Measurements from ENCODE around the gene UTRN.

The UTRN gene

DNA sequence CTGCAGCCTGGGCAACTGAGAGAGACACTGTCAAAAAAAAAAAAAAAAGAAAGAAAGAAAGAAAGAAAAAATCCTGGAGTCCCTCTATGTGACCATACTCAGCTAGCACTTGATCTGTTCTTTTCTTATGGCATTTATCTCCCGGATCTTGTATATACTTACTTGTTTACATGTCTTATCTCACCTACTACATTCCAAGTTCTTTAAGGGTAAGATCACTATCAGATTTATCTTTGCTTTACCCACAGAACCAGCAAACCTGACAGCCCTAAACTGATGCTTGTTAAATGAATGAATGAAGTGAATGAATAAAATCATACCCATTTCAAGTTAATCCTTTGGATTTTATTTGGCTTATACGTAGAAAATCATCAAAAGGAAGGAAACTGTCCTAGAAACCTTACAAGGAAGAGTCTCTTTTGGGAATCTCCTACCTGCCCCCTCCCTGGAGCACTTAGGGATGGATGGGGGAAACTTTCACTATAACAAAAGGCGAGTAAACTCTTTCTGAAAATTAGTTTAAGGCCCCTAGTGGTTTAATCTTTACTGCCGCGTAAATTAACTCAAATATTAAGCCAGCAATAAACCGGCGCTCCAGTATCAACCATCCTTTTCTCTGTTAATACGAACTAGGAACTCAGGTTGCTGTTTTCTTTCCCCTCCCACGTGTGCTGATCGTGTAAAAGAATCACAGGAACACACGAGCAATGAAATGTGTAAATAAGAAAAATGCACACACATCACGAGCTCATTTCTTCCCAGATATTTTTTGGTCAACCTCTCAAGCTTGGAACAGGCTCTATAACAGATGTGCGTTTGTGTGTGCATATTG is 1.3 kb upstream of the UTRN start:
- DNase-seq = peak; percentile 39

DNA sequence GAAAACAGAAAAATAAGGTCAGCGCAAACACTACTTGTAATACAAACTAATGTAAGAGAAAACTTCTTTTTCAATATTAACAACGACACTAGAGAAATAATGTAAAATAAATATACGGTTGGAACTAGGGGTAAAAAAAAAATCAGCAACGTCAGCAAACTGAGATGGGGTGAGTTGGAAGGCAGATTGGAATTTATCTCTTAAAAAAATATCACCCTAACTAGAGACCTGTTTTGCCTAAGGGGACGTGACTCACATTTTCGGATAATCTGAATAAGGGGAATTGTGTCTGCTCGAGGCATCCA is 705 bp upstream of the UTRN start:
- DNase-seq = peak; percentile 67

DNA sequence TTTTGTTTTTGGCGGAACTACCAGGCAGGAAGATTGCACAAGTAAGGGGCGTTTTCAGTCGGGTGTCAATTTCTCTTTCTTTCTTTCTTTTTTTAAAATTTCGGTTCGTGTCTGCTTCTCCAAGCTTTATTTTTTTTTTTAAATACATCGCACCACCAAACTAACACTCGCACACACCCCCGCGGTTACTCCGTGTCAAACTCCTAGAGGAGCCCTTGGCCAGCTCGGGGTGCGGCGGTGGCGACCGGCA is 338 bp downstream of the UTRN start:
- DNase-seq = no peak

DNA sequence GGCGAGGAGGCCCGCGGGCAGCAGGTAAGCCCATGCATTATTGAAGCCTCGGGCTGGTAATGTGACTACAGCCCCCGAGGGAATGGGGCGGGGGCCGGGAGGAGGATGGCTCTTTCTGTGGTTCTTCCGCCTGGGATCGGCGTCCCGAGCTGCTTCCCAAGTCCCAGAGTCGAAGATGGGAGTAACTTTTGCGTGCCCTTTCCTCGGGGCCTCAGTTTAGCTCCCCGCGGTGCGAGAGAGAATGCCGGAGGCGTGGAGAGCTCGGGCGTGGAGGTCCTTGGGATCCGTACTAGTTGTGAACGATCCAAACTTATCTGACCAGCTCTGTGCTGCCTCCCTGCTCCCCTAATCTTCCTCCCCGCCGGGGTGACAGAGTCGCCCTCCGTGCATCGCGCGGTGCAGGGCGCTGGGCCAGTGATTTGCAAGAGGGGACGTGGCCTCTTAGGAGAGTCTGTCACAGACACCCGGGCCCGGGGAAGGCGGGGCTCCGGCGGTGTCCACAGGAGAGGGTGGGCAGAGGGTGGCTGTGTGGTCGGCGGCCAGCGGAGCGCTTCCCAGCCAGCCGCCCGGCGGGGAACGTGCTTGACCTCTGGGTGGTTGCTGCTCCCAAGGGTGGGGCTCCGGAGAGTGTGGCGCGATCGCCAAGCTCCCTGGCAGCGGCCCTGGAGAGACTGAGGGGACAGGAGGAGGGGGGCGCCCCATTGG is 815 bp downstream of the UTRN start:
- DNase-seq = peak; percentile 46

DNA sequence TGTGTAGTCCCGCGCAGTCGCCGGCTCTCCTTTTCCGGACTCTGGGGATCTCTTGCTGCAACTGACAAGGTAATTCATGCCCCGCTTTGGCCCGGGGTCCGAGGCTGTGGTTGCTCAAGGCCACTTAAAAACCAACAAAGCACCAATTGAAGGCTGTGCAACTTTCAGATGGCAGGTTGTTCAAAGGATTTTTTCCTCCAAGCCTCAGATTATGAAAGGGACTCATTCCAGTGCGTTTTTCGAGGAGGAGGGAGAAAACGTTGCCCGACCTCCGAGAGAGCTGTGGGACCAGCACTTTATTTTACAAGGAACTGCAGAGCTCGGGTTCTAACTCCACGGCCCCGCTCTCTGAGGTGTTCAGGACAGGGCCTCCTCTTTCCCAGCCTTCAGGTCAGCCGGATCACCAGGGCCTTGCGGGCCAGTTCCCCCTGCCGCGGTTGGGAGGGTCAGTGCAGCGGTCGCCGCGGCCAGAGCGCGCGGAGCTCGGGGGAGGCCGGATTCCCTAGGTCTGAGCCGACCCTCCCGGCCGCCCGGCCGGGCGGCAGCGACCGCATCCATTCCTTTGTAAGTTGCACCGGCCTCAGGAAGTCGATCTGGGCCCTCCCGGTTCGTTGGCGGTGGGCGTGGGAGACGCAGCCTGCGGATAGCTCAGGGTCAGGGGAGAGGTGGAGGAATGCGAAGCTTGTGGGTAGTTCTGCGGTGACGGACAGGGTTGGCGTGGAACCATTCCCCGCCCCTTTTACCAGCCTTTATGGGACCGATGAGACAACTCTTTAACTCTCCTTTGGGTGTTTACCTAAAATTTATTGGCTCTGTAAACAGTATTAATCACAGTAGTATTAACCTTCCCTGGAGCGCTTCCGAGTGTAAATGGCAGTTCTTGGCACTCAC is 1.6 kb downstream of the UTRN start:
- peak; percentile 83 for DNase-seq

DNA sequence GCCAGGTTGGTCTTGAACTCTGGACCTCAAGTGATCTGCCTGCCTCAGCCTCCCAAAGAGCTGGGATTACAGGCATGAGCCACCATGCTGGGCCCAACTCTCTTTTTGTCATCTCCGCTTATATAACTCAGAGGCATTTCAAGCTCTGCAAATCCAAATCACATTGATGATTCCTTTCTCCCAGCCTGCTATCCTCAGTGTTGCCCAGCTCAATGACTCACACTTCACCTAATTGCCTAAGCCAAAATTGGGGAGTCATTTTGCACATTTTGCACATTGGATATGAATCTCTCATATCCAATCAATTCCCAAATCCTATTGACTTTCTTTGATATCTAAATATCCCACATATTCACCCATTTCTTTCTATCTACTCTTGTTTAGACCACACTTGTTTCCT is 3.9 kb downstream of the UTRN start:
- peak; percentile 19 for DNase-seq

DNA sequence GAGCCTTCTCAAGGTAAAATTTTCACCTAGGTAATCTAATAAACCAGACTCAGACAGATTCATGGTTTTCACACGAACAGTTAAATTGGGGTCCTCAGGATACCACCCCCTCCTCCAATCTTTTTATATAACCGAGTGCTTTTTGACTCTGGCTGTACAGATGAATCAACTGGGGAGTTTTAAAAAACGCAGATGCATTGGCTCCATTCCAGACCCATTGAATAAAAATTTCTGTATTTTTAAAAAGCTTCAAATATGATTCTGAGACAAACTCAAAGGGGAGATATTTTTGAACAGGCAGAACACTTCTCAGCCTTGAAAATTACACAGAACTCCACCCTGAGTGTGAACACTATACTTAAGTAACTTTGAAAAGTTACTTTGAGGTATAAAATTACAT is 7.2 kb downstream of the UTRN start:
- no peak for DNase-seq

DNA sequence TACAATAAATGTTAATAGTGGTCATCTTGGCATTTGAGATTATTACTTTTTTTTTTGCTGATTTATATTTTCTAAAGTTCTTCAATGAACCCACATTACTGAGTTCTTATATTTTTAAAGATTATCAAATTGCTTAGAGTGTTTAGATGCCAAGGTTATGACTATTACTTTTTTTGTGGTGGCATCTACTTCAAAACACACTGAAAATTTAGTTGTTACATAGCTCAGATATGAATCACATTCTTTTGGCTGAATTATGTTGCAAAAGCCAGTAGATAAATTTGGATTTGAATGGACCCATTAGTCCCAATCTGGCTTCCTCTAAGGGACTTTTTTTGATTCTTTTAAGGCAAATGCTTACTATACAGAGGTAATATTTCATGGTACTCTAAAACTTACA is 8.9 kb downstream of the UTRN start:
- peak; percentile 93 for DNase-seq

DNA sequence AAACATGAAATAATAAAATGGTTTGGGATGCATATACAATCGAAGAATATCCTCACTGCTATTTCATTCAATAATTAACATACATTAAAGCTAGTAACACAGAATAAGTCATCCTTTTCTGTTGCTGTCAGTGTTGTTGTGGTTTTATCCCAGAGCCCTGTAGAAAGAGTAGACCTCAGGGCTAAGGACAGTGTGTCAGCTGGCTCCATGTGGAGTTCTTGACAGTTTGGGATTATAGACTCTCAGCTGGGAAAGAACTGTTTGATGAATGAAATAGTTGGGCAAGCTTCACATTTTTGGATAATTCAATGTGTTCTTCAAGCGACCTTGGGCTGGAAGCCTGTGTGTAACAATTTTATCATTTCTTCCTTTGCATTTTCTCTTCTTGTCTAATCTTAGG is 10.1 kb downstream of the UTRN start:
- DNase-seq = peak; percentile 42

DNA sequence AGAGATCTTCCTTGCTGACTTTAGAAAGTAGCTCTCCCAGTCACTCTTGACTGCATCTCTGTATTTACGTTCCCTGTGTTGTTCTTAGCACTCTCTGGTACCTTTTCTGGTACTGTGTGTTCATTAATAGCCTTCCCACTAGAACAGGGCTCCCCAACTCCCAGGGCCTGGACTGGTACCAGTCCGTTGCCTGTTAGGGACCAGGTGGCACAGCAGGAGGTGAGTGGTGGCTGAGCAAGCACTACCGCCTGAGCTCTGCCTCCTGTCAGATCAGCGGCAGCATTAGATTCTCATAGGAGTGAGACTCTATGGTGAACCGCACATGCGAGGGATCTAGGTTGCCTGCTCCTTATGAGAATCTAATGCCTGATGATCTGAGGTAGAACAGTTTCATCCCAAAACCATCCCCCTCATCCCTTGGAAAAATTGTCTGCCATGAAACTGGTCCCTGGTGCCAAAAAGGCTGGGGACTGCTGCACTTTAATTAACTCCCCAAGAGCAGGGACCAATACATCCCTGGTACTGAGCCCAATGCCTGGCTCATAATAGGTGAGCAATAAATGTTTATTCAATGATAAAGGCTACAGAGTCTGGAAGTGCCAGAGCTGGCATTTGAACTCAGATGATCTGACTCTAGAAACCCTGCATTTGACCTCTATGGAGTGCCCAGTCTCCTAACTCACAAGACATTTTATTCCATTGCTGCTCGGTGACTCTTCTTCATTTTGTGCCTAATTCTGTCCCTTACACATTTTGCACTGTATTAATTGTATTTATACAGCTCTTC is 11.0 kb downstream of the UTRN start:
- no peak for DNase-seq

DNA sequence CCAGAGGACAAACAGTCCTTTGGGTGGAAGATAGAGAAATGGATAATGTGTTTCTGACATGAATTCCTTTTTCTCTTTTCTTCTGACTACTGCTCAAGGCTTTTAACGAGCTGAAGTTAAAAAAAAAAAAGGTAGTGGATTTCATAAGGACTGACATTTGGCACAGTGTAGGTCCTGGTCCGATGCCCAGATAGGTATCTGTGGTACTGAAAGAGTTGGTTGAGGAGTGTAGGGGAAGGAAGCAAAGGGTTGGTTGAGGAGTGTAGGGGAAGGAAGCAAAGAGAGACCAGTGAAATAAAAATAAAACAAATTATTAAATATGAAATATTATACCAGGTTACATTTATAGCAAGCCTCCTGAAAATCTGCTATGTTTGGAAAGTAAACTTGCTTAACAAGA is 11.8 kb downstream of the UTRN start:
- DNase-seq = no peak

DNA sequence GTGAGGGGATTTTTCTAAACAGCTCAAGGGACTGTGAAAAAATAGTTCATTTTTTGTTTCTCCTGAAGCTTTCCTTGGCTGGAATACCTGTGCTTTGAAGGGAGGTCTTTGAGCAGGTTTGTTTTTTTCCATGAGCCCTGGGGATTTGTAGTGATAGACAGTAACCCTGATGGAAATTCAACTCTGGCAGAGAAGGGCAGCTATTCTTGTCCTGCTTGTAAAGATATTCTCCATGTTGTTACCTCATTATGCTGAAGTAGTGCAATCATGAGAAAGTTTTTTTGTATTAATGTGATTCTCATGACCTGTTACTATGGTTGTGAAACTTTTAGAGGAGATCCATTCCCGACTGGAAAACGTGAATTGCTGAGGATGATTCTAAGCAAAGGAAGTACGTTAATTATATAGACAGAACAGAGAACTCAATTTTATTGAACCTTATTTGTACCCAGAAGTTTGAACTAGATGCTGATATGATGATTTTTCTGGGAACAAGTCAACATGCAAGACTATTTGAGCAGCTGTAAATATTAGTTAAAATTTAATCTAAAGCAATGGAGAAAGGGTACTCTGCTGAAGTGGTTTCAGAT is 12.5 kb downstream of the UTRN start:
- no peak for DNase-seq

DNA sequence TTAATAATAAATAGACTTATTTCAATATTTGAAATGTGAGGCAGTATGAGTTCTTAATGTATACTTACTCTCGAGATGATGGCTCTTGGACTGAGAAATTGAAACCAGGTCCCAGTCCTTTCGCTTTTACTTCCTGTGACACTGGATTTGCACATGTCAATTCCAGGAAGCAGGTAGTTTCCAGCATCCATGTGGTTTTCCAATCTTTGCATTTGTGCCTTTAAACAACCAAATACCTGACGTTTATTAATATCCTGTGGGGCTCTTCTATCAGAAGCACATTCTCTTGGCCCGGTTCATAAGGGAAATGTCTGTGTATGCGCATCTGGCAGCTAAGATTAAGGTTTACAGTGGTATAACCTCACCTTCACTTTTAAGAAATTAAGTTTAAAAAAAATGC is 13.1 kb downstream of the UTRN start:
- DNase-seq = no peak

DNA sequence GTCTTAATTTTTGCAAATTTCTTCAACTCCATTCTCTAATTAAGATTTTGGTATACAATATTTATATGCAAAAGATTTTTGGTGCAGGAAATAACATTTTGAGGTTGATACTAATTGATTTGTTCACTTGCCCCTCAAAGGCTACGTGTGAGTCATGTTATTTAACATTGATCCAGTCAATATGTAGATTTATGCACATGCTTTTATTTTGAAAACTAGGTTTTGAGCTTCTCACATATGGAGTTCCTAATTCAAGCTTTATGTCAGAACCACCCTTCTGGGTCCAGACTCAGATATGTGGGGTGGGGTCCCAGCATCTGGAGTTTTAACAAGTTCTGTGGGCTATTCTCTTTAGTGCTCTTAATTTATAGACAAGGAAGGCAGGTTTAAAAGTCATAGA is 13.8 kb downstream of the UTRN start:
- DNase-seq = no peak

DNA sequence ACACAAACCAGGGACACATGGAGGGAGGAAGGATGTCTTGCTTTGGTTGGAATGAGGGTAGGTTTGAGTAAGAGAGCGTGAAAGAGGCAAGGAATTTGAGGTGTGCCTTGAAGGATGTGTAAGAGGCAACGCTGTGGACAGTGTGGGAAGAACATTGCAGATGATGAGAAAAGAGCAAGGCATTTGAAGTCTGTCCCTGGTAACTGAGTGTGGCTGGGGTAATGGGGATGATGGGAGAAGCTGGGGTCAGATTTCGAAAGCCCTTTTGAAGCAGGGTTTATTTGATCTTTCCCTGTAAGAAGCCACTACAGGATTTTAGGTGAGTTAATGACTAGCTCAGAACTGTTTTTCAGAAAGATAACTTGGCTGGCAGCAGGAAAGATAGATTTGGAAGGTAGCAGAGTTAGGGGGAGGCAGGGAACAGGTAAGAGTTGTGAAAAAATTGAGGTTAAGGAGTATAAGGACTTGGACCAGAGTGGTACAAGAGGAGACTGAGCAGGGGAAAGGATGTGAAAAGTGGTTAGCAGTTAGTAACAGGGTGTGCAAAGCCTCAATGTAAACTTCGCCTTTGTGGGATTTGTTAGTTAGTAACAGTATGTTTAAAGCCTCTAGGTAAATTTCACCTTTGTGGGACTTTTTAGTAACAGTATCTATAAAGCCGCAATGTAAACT is 17.7 kb downstream of the UTRN start:
- peak; percentile 39 for DNase-seq

DNA sequence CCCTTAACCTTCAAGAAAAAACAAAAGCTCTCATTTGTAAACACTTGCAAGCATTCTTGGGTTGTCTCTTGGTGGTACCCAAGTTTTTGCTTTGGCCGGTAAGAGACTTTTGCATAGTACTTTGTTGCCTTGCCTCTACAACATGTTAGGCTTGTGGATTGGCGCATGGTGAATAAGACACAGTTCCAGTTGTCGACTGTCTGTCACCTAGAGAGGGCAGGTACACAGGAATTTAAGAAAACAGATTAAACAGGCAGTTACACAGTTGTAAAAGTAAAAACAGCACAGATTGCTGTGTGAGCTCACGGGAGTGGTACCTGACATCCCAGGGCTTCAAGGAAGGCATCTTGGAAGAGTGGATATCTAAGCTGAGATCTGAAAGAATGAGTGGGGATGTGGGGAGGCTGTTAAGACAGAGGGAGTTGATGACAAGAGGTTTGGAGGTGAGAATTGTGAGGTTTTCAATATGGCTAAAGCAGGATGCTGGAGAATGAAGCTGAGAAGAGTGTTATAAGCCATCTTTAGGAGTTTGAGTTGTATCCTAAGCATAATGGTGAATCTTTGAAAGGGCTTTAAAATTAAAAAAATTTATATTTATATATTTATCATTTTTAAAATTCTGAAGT is 19.2 kb downstream of the UTRN start:
- no peak for DNase-seq

DNA sequence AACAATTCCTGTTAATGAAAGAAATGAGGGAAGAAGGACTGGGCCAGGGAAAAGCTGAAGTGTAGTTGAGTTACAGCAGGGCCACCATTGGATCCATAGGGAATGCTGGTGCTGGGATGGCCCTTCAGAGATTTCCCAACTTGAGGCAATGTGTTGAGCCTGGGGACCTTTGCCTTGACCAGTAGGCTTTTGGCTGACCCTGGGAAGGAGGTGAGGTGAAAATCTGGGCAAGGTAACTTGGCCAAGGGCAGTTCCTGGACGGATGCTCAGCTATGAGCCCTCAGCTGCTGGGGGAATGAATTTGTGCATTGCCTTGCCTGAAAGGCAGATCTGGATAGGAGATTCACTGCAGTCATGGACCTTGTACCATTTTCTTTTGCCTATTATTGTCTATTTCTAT is 20.4 kb downstream of the UTRN start:
- DNase-seq = no peak

DNA sequence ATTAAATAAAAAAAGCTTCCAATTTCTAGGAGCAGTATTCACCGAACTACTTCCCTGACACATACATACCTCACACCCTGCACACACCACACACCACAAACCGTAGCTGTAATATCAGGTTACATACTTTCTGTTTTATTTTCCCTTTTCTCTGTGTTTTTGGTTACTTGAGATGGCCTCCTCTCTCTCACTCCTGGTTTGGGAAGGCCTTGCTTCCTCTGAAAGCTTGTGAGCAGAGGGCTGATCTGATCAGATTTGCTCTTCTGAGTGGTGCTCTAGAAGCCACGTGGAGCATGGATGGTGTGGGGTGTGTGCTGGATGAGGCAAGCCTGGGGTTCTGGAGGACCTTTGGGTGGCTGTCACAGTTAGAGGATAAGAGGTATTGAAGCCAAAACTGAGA is 20.9 kb downstream of the UTRN start:
- DNase-seq = peak; percentile 72

DNA sequence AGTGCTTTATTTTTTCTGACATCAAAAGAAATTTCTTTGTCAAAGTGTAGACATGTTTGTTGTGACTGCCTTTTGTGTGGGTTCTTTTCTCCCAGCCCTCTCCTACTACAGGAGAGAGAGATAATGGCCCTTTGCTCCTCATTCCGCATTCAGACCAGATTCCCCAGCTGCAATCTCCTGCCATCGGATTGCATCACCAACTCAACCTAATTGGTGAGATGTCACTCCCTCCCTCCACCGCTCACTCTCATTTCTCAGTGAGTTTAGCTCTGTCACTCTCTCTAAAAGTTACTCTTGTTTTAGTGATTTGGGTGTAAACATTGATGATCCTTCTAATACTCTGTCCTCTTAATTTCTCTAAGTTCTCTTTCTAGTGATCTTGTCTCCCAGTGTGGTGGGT is 22.7 kb downstream of the UTRN start:
- DNase-seq = no peak

DNA sequence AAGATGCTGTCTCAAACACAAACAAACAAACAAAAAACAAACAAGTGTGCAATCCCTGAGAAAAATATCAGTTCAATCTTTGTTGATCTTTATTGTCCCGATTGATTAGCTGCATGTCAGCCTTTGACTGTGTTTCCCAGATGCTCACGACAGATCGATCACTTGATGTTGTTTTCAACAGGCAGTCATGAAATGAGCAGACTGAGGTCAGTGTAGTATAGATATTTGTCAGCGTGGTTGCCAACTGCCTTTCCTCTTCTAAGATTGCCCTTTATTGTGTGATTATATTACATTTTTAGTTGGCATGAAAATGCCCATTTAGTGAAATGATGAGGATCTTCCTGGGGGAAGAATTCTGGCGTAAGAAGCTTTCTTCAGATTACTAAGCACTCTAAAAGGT is 25.6 kb downstream of the UTRN start:
- no peak for DNase-seq

DNA sequence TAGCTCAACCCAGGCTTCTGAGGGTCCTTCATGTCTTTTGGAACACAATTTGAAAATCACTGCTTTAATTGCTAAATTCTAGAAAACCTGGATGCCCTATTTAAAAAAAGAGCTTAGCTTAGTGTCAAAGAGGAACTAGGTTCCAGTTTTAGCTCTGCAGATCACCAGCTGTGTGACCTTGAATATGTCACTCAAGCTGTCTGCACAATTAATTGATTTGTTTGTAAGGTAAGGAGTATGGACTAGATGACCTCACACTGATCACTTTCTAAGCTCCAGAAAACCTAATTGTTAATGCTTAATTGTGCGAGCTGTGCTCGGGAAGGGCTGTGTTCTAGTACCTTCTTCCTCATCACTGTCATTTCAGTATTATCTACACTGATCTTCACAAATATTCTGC is 26.2 kb downstream of the UTRN start:
- DNase-seq = no peak

DNA sequence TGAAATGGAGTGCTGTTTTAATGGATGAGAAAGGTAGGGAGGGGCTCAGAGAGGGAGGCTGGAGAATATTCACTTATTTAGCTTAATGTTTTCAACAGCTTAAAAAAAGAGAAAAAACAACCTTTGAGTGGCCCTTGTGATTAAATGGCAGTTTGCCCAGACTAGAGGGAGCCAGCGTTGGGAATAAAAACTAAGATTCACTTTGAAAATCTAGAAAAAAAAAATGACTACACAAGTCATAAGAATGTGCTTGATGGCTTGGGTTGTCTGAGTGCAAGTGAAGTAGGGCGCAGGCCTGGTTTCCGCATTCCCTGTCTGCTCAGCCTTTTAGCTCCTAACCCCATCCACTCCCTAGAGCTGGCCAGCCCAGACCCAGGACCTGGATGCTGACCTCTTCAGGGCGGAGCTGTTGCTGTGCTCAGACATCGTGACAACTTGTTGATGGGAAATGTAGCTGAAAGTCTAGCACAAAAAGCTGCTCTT is 28.9 kb downstream of the UTRN start:
- peak; percentile 67 for DNase-seq
